Skeletal muscle satellite cell (primary cell): ENCODE data around the gene CYP3A7.
"Not testable (repeated sequence)": the region's sequence is repeated elsewhere in the genome, so short reads cannot be mapped to it uniquely, and the experiment has no call there.

Experiments
- H3K27me3 ChIP-seq: 2 replicates; pipeline ENCODE4 v1.7.0; 2013; ENCODE audit warnings: low read length; ENCODE audit not compliant: control insufficient read depth, insufficient read depth
- H3K36me3 ChIP-seq: 2 replicates; pipeline ENCODE4 v1.7.0; 2013; ENCODE audit warnings: mild to moderate bottlenecking, control low read depth, low read length; ENCODE audit not compliant: insufficient read depth
- H3K4me1 ChIP-seq: 2 replicates; pipeline ENCODE4 v1.7.0; 2013; ENCODE audit warnings: low read length; ENCODE audit not compliant: control insufficient read depth, insufficient read depth
- H3K4me2 ChIP-seq: 2 replicates; pipeline ENCODE4 v1.7.0; 2013; ENCODE audit warnings: mild to moderate bottlenecking, low read length
- H3K4me3 ChIP-seq: 2 replicates; pipeline ENCODE4 v1.7.0; 2013; ENCODE audit warnings: low read length
- H3K9ac ChIP-seq: 2 replicates; pipeline ENCODE4 v1.7.0; 2013; ENCODE audit warnings: mild to moderate bottlenecking, low read depth, low read length, moderate library complexity
- H3K9me3 ChIP-seq: replicated peaks from 2 replicates; pipeline ENCODE4 v1.7.0; 2013; ENCODE audit warnings: mild to moderate bottlenecking, control low read depth, low read length

The CYP3A7 gene

GRCh38 chr7:99677648-99678045 lies 57.3 kb downstream of the CYP3A7 start:
- H3K9ac ChIP-seq: no peak overlapping the region
- H3K4me2 ChIP-seq: no peak overlapping the region
- H3K36me3 ChIP-seq: no peaks in the 10 kb centered on the region
- peaks cover 19% of the 10 kb centered on the region for H3K27me3 ChIP-seq
- H3K4me1 ChIP-seq: no peaks in the 10 kb centered on the region
- H3K4me3 ChIP-seq: no peak overlapping the region
- H3K9me3 ChIP-seq: no peaks in the 10 kb centered on the region

GRCh38 chr7:99677013-99677647 lies 57.9 kb downstream of the CYP3A7 start:
- Histone ChIP-seq H3K27me3 (peaks cover 19% of the 10 kb centered on the region), H3K4me1 (no peaks in the 10 kb centered on the region), H3K9me3 (no peaks in the 10 kb centered on the region), H3K4me2 (no peak overlapping the region), H3K4me3 (no peak overlapping the region), H3K36me3 (no peaks in the 10 kb centered on the region), H3K9ac (no peak overlapping the region)

- Histone ChIP-seq H3K9ac (no peak overlapping the region), H3K4me2 (no peak overlapping the region), H3K27me3 (peaks cover 13% of the 10 kb centered on the region), H3K9me3 (no peaks in the 10 kb centered on the region), H3K36me3 (no peaks in the 10 kb centered on the region), H3K4me1 (no peaks in the 10 kb centered on the region), H3K4me3 (no peak overlapping the region)
Observed at GRCh38 chr7:99674995-99675742, 59.8 kb downstream of the CYP3A7 start.

GRCh38 chr7:99672573-99672972 lies 62.4 kb downstream of the CYP3A7 start:
- Histone ChIP-seq H3K36me3 (no peaks in the 10 kb centered on the region), H3K27me3 (peaks cover 10% of the 10 kb centered on the region), H3K4me1 (no peaks in the 10 kb centered on the region), H3K9ac (no peak overlapping the region), H3K9me3 (no peaks in the 10 kb centered on the region), H3K4me3 (no peak overlapping the region), H3K4me2 (no peak overlapping the region)

GRCh38 chr7:99669782-99670181 lies 65.2 kb downstream of the CYP3A7 start:
- no peak overlapping the region for H3K9ac ChIP-seq
- H3K27me3 ChIP-seq: no peaks in the 10 kb centered on the region
- no peak overlapping the region for H3K4me2 ChIP-seq
- H3K4me3 ChIP-seq: no peak overlapping the region
- no peaks in the 10 kb centered on the region for H3K4me1 ChIP-seq
- no peaks in the 10 kb centered on the region for H3K36me3 ChIP-seq
- H3K9me3 ChIP-seq: no peaks in the 10 kb centered on the region

- no peak overlapping the region for H3K4me3 ChIP-seq
- no peak overlapping the region for H3K9ac ChIP-seq
- H3K4me1 ChIP-seq: no peaks in the 10 kb centered on the region
- no peaks in the 10 kb centered on the region for H3K9me3 ChIP-seq
- no peak overlapping the region for H3K4me2 ChIP-seq
- H3K27me3 ChIP-seq: no peaks in the 10 kb centered on the region
- no peaks in the 10 kb centered on the region for H3K36me3 ChIP-seq
Observed at GRCh38 chr7:99668541-99668940, 66.5 kb downstream of the CYP3A7 start.

GRCh38 chr7:99667179-99667578 lies 67.8 kb downstream of the CYP3A7 start:
- Histone ChIP-seq H3K27me3 (no peaks in the 10 kb centered on the region), H3K9me3 (no peaks in the 10 kb centered on the region), H3K9ac (no peak overlapping the region), H3K4me1 (no peaks in the 10 kb centered on the region), H3K4me3 (no peak overlapping the region), H3K36me3 (no peaks in the 10 kb centered on the region), H3K4me2 (no peak overlapping the region)

- no peaks in the 10 kb centered on the region for H3K4me1 ChIP-seq
- no peaks in the 10 kb centered on the region for H3K27me3 ChIP-seq
- no peak overlapping the region for H3K4me3 ChIP-seq
- H3K9me3 ChIP-seq: no peaks in the 10 kb centered on the region
- H3K4me2 ChIP-seq: no peak overlapping the region
- H3K36me3 ChIP-seq: no peaks in the 10 kb centered on the region
- H3K9ac ChIP-seq: no peak overlapping the region
Observed at GRCh38 chr7:99666013-99666395, 69.0 kb downstream of the CYP3A7 start.

GRCh38 chr7:99665312-99666012 lies 69.5 kb downstream of the CYP3A7 start:
- H3K9me3 ChIP-seq: no peaks in the 10 kb centered on the region
- no peaks in the 10 kb centered on the region for H3K27me3 ChIP-seq
- no peaks in the 10 kb centered on the region for H3K4me1 ChIP-seq
- no peak overlapping the region for H3K9ac ChIP-seq
- no peak overlapping the region for H3K4me2 ChIP-seq
- no peaks in the 10 kb centered on the region for H3K36me3 ChIP-seq
- H3K4me3 ChIP-seq: no peak overlapping the region

GRCh38 chr7:99657879-99658278 lies 77.1 kb downstream of the CYP3A7 start:
- not testable (repeated sequence) for H3K4me2 ChIP-seq, H3K9me3 ChIP-seq, H3K27me3 ChIP-seq, H3K4me1 ChIP-seq, H3K36me3 ChIP-seq, H3K9ac ChIP-seq, H3K4me3 ChIP-seq
